GM23248 (cell line): Measurements from ENCODE around the gene TOMM22. TPM values are rescaled to one million over a fixed set of nuclear protein-coding genes. Genes with fewer than 3 reads are reported as not detected.

Source experiments
- DNase-seq: peaks from one replicate; pipeline ENCODE4 v3.0.0-alpha.2; 2015
- H2AFZ ChIP-seq: fragments of 200-600 bp; sonication (generic); 2 replicates; pipeline ENCODE4 v1.6.1; 2016; ENCODE audit warnings: antibody characterized with exemption
- H3F3A ChIP-seq: fragments of 200-600 bp; sonication (generic); 2 replicates; pipeline ENCODE4 v1.6.1; 2016; ENCODE audit warnings: mild to moderate bottlenecking, antibody characterized with exemption, mixed run types; ENCODE audit not compliant: insufficient read depth
- H3K27ac ChIP-seq: fragments of 200-600 bp; sonication (generic); 2 replicates; pipeline ENCODE4 v1.5.1; 2016; ENCODE audit warnings: mild to moderate bottlenecking
- H3K27me3 ChIP-seq: fragments of 200-600 bp; sonication (generic); replicated peaks from 2 replicates; pipeline ENCODE4 v1.6.1; 2016; ENCODE audit warnings: mild to moderate bottlenecking; ENCODE audit not compliant: insufficient read depth
- H3K36me3 ChIP-seq: fragments of 200-600 bp; sonication (generic); 2 replicates; pipeline ENCODE4 v1.6.1; 2016; ENCODE audit warnings: low read depth, mild to moderate bottlenecking
- H3K4me1 ChIP-seq: fragments of 200-600 bp; sonication (generic); 2 replicates; pipeline ENCODE4 v1.6.1; 2016; ENCODE audit warnings: mild to moderate bottlenecking; ENCODE audit not compliant: insufficient read depth
- H3K4me2 ChIP-seq: fragments of 200-600 bp; sonication (generic); one replicate; pipeline ENCODE4 v1.6.1; 2016; ENCODE audit warnings: mild to moderate bottlenecking; ENCODE audit not compliant: unreplicated experiment
- H3K4me3 ChIP-seq: fragments of 200-600 bp; sonication (generic); 2 replicates; pipeline ENCODE4 v1.5.1; 2016; ENCODE audit warnings: mild to moderate bottlenecking
- H3K79me2 ChIP-seq: fragments of 200-600 bp; sonication (generic); 2 replicates; pipeline ENCODE4 v1.6.1; 2016; ENCODE audit warnings: mild to moderate bottlenecking; ENCODE audit not compliant: insufficient read depth
- H3K9ac ChIP-seq: fragments of 200-600 bp; sonication (generic); 2 replicates; pipeline ENCODE4 v1.6.1; 2016; ENCODE audit warnings: mild to moderate bottlenecking
- H3K9me2 ChIP-seq: fragments of 200-600 bp; sonication (generic); 2 replicates; pipeline ENCODE4 v1.6.1; 2016; ENCODE audit warnings: mixed run types, mild to moderate bottlenecking, moderate library complexity; ENCODE audit not compliant: insufficient read depth
- H3K9me3 ChIP-seq: fragments of 200-600 bp; sonication (generic); one replicate; pipeline ENCODE4 v1.6.1; 2017; ENCODE audit warnings: low read depth
- H4K20me1 ChIP-seq: fragments of 200-600 bp; sonication (generic); 2 replicates; pipeline ENCODE4 v1.6.0; 2016; ENCODE audit not compliant: insufficient read depth
- EZH2 ChIP-seq: fragments of 200-600 bp; sonication (generic); IDR thresholded peaks from 2 replicates; pipeline ENCODE4 v1.6.1; 2018; ENCODE audit warnings: antibody characterized with exemption, mild to moderate bottlenecking; ENCODE audit not compliant: insufficient read depth, poor library complexity, severe bottlenecking
- EZH2phosphoT487 ChIP-seq: fragments of 200-600 bp; sonication (generic); IDR thresholded peaks from 2 replicates; pipeline ENCODE4 v1.6.1; 2018; ENCODE audit warnings: antibody characterized with exemption, moderate library complexity, mild to moderate bottlenecking, low read depth; ENCODE audit not compliant: insufficient read depth
- WGBS, 2 experiments: methylation state at CpG; one replicate each; pipeline ENCODE4 v1.1.6; 2015 to 2017; ENCODE audit warnings: low lambda C conversion rate in 2 of 2, low coverage in 1 of 2; ENCODE audit errors: missing lambda C conversion rate in 2 of 2; 5-methylcytosine and 5-hydroxymethylcytosine counted together
- in situ Hi-C: fragments of 300-500 bp; cut with MboI; formaldehyde crosslinking; loops from 2 replicates; pipeline ENCODE4 v1.15.0; 2020
- polyA plus RNA-seq: library from polyadenylated mRNA; unstranded; fragments of >200 nt; fragmentation: Nextera tagmentation; extraction: Ambion mirVana; gene quantifications from 2 replicates; pipeline ENCODE4 v1.2.1, GENCODE V29; 2016
- total RNA-seq: library from RNA; depleted of rRNA; stranded (reverse); fragments of >200 nt; shearing (Covaris generic); gene quantifications from 2 replicates; pipeline ENCODE4 v1.2.3, GENCODE V29; 2014

TOMM22 gene
- total and polyA plus RNA-seq, 2 experiments from 2014 or later, result 48.9 to 92.0 TPM

DNA sequence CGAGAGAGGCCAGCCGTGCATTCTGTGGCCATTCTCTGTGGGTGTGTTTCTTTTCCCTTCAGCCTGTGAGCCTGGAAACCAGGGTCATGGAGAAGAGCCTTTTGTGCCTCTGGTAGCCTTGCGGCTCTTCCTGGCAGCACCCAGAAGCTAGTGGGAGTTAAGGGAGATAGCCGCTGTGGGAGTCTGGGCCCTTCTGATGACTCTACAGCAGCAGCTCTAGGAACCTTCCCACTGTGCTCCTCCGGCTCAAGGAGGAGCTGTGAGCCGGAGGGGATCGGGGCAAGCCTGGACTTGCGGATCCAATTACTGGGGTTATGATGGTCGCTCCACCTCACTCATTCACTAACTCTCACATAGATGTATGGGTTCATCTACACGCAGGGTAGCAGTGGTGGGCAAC is 34.5 kb downstream of the TOMM22 start:
- Histone ChIP-seq H3K4me1 (peaks cover 13% of the 10 kb centered on the region), H4K20me1 (0 out of 2 replicates have a peak, but pooled peaks cover 4% of the 10 kb centered on the region), H3K9ac (no peak overlapping the region), H2AFZ (no peak overlapping the region), H3K27ac (no peak overlapping the region), H3F3A (peaks cover 24% of the 10 kb centered on the region), H3K4me2 (no peak overlapping the region), H3K9me2 (no peaks in the 10 kb centered on the region), H3K36me3 (no peaks in the 10 kb centered on the region), H3K79me2 (peaks cover 83% of the 10 kb centered on the region), H3K9me3 (no peaks in the 10 kb centered on the region), H3K4me3 (no peak overlapping the region), H3K27me3 (no peaks in the 10 kb centered on the region)
- in situ Hi-C loops, result no loop called here
- TF ChIP-seq EZH2, result no peak
- TF ChIP-seq EZH2phosphoT487, result no peak
- DNase-seq, result no peak
- 95 to 97% methylated on average over 9 to 10 of the region's 10 CpGs for WGBS, 2 experiments

DNA sequence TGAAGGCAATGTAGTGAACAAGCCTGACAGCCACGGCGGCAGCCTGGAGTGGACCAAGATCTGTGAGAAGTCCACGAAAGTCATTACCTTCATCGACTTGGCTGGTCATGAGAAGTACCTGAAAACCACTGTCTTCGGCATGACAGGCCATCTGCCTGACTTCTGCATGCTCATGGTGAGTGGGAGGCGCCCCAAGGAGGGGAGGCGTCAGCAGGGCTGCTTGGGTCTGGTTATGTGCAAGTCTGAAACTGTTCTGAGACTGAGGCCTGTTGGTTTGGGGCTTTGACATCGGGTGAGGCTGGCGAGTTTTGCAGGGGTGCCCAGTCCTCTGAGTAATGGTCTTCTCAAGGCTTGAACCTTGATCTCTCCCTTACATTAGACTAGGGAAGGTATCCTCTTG is 35.1 kb downstream of the TOMM22 start:
- Histone ChIP-seq H3K36me3 (no peaks in the 10 kb centered on the region), H3K9ac (no peak overlapping the region), H2AFZ (no peak overlapping the region), H3K27me3 (no peaks in the 10 kb centered on the region), H3K27ac (no peak overlapping the region), H4K20me1 (0 out of 2 replicates have a peak, but pooled peaks cover 4% of the 10 kb centered on the region), H3K79me2 (peaks cover 81% of the 10 kb centered on the region), H3K4me3 (no peak overlapping the region), H3K9me2 (no peaks in the 10 kb centered on the region), H3K4me1 (peaks cover 13% of the 10 kb centered on the region), H3F3A (peaks cover 24% of the 10 kb centered on the region), H3K9me3 (no peaks in the 10 kb centered on the region), H3K4me2 (no peak overlapping the region)
- TF ChIP-seq EZH2phosphoT487, result no peak
- TF ChIP-seq EZH2, result no peak
- WGBS, 2 experiments, result 92 to 93% methylated on average over 9 of the region's 9 CpGs
- DNase-seq, result no peak
- in situ Hi-C loops, result no loop called here

DNA sequence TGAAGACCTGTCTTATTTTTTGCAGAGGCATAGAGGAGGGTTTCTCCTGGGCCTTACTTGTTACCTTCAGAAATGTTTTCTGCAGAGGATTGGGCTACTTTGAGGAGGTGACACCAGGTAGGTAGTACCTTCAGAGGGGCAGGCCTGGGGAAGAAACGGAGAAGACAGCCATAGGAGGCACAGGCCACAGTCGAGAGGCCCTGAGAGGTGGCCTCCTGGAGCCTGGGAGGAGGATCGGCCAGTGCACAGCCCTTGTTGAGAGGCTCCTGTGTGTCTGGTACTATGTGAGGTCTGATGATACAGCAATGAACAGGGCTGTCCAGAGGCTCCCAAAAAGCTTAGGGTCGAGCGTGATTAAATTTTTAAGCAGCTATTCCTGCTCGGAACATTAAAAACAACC is 35.5 kb downstream of the TOMM22 start:
- H3K4me1 ChIP-seq, result peaks cover 13% of the 10 kb centered on the region
- no peak for DNase-seq
- H4K20me1 ChIP-seq, result 0 out of 2 replicates have a peak, but pooled peaks cover under 1% of the 10 kb centered on the region
- H3K27ac ChIP-seq, result no peak overlapping the region
- H3K9ac ChIP-seq, result no peak overlapping the region
- H3K4me2 ChIP-seq, result no peak overlapping the region
- no peaks in the 10 kb centered on the region for H3K9me3 ChIP-seq
- peaks cover 81% of the 10 kb centered on the region for H3K79me2 ChIP-seq
- H3K9me2 ChIP-seq, result no peaks in the 10 kb centered on the region
- H2AFZ ChIP-seq, result no peak overlapping the region
- peaks cover 24% of the 10 kb centered on the region for H3F3A ChIP-seq
- in situ Hi-C loops, result no loop called here
- no peak overlapping the region for H3K4me3 ChIP-seq
- WGBS, 2 experiments, result 95% methylated on average over 6 of the region's 6 CpGs
- H3K36me3 ChIP-seq, result 0 out of 2 replicates have a peak, but pooled peaks cover 4% of the 10 kb centered on the region
- H3K27me3 ChIP-seq, result no peaks in the 10 kb centered on the region
- no peak for TF ChIP-seq EZH2phosphoT487
- TF ChIP-seq EZH2, result no peak

DNA sequence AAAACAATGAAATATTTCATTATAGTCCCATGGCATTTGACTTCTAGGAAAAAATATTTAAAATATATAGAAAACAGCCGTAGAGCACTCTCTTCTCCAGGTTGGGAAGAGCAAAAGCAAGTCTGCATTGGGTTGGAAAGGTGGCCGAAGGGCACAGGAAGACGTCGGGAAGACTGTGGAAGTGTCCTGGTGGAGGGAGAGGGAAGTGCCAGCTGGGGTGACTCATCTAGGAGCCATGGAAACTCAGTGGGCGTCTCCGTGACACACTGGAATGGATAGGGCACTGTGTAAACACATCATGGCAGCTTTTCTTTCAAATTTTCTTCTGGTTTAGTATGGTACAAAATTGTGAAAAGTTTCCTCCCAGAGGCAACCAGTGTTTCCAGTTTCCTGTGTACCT is 36.7 kb downstream of the TOMM22 start:
- Histone ChIP-seq H4K20me1 (no peaks in the 10 kb centered on the region), H3K4me2 (peak overlapping the region; percentile 65), H3K36me3 (peaks cover 15% of the 10 kb centered on the region), H3K9me3 (no peaks in the 10 kb centered on the region), H2AFZ (no peak overlapping the region; the same call in 1 of the 2 replicates), H3K4me1 (peaks cover 13% of the 10 kb centered on the region), H3K27ac (peak overlapping the region; percentile 80), H3F3A (peaks cover 24% of the 10 kb centered on the region), H3K79me2 (peaks cover 75% of the 10 kb centered on the region), H3K9ac (peak overlapping the region; percentile 44; the same call in 1 of the 2 replicates), H3K9me2 (no peaks in the 10 kb centered on the region), H3K4me3 (no peak overlapping the region), H3K27me3 (no peaks in the 10 kb centered on the region)
- peak; percentile 96 for DNase-seq
- in situ Hi-C loops, result no loop called here
- WGBS, 2 experiments, result 18% methylated on average over 6 of the region's 6 CpGs
- TF ChIP-seq EZH2phosphoT487, result no peak
- no peak for TF ChIP-seq EZH2
